Stomach (tissue), 4 donors: Measurements from ENCODE around the gene RNF115.
"Not testable (repeated sequence)": the region's sequence is repeated elsewhere in the genome, so short reads cannot be mapped to it uniquely, and the experiment has no call there.

Source experiments
- EP300 ChIP-seq: sonication (generic); formaldehyde crosslinking; IDR thresholded peaks from one replicate; pipeline ENCODE4 v1.6.1; 2017; ENCODE audit warnings: antibody characterized with exemption
- POLR2A ChIP-seq, 4 donors: fragments of 450-650 bp; IDR thresholded peaks; one replicate each; pipeline ENCODE4 v1.6.1; 2016; ENCODE audit warnings: antibody characterized with exemption in 4 of 4, control low read depth in 2 of 4, mild to moderate bottlenecking in 1 of 4, moderate library complexity in 1 of 4

DNA sequence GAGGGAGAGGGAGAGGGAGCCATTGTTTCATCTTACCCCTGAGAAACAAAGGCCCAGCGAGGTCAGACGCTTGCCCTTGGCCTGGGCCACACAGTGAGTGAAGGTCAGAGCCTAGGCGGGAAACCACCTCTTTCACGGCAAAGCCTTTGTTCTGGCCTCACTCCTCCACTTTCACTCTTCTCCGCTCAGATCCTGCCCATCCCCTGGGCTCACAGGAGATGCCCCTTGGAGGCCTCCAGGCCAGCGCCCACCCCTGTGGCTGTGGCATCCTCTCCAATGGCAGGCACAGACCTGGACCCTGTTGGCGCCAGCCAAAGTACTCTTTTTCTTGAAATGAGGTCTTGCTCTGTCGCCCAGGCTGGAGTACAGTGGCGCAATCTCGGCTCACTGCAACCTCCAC lies 55.9 kb downstream of the RNF115 start:
- not testable (repeated sequence) for TF ChIP-seq POLR2A (IDR thresholded peaks at IDR 0.05); EP300
